ENCODE measurements around the gene TBC1D16.
"Not testable (repeated sequence)": the region's sequence is repeated elsewhere in the genome, so short reads cannot be mapped to it uniquely, and the experiment has no call there.

TBC1D16 gene

GRCh38 chr17:79971651-79972050, 64.0 kb downstream of the TBC1D16 start:
- DNase-seq, result no peak

- no peak for DNase-seq
Observed at GRCh38 chr17:79970576-79971068, 65.0 kb downstream of the TBC1D16 start.

- DNase-seq, result no peak
Observed at GRCh38 chr17:79969906-79970305, 65.8 kb downstream of the TBC1D16 start.

GRCh38 chr17:79968116-79968515, 67.6 kb downstream of the TBC1D16 start:
- DNase-seq, result no peak

- DNase-seq, result peak; percentile 24
Observed at GRCh38 chr17:79966681-79967080, 69.0 kb downstream of the TBC1D16 start.

GRCh38 chr17:79965806-79966205, 69.9 kb downstream of the TBC1D16 start:
- no peak for DNase-seq

- not testable (repeated sequence) for DNase-seq
Observed at GRCh38 chr17:79962467-79962866, 73.2 kb downstream of the TBC1D16 start.

- DNase-seq, result not testable (repeated sequence)
Observed at GRCh38 chr17:79961567-79961966, 74.1 kb downstream of the TBC1D16 start.

- no peak for DNase-seq
Observed at GRCh38 chr17:79960788-79961522, 74.7 kb downstream of the TBC1D16 start.

GRCh38 chr17:79959042-79959441, 76.6 kb downstream of the TBC1D16 start:
- no peak for DNase-seq

- no peak for DNase-seq
Observed at GRCh38 chr17:79956853-79957252, 78.8 kb downstream of the TBC1D16 start.

GRCh38 chr17:79956441-79956735, 79.3 kb downstream of the TBC1D16 start:
- DNase-seq, result not testable (repeated sequence)

GRCh38 chr17:79955691-79956440, 79.8 kb downstream of the TBC1D16 start:
- DNase-seq, result no peak

- DNase-seq, result no peak
Observed at GRCh38 chr17:79955167-79955549, 80.5 kb downstream of the TBC1D16 start.

GRCh38 chr17:79954281-79955166, 81.1 kb downstream of the TBC1D16 start:
- no peak for DNase-seq

GRCh38 chr17:79953335-79953734, 82.3 kb downstream of the TBC1D16 start:
- DNase-seq, result no peak

- no peak for DNase-seq
Observed at GRCh38 chr17:79952901-79953300, 82.8 kb downstream of the TBC1D16 start.

- no peak for DNase-seq
Observed at GRCh38 chr17:79952265-79952877, 83.3 kb downstream of the TBC1D16 start.

- peak; percentile 84 for DNase-seq
Observed at GRCh38 chr17:79951361-79952264, 84.1 kb downstream of the TBC1D16 start.

- DNase-seq, result no peak
Observed at GRCh38 chr17:79950751-79951150, 84.9 kb downstream of the TBC1D16 start.

- DNase-seq, result no peak
Observed at GRCh38 chr17:79950306-79950705, 85.4 kb downstream of the TBC1D16 start.

All from fibroblast of skin of abdomen (primary cell).